ENCODE results near the gene WEE2. TPM values are rescaled to one million over a fixed set of nuclear protein-coding genes. Genes with fewer than 3 reads are reported as not detected.

The WEE2 gene
- total RNA-seq, 1 experiment from 2014 or later: not detected

DNA sequence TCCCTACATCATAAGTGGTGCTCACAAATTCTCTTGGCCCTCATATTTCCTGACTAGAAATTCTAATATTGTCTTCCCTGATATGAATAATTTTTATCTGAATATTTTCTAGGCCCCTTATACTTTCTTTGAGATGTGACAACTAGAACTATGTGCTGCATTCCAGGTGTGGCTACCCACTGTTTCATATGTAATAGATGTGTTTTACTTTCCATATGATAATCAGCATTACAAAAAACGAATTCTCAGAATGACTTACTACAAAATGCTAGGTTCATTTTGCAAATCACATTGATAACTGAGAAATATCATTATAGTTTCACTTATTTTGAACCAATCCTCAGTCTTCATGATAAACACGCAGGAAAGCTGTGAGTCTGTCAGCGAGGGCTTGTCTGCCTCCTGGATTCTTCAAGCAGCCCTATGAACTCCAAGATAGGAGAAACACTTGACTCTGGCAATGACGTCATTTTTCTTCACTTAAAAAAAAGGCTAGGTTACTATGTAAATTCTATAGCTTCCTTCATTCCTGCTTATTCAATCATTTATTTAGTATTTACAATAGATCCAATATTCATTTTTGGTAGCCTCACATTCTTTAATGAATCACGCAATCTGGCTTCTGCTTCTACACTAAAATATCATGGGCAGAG is 4.6 kb downstream of the WEE2 start:
- H3K27ac ChIP-seq (ENCODE audit: low read length): no peak overlapping the region
- no peaks in the 10 kb centered on the region for H3K9me3 ChIP-seq (ENCODE audit: control insufficient read depth, insufficient read depth, low read depth, low read length)
- in situ Hi-C loops (cut with HindIII; ENCODE audit: low pct_unique_long_range_greater_than_20kb, low sequenced_read_pairs) (no loop called here), intact Hi-C loops (cut with micrococcal nuclease; ENCODE audit: unreplicated experiment) (no loop called here)
- POLR2A ChIA-PET: no interaction called here
- H3K4me3 ChIP-seq (ENCODE audit: low read depth in 2 of 2, low read length in 2 of 2): no peak overlapping the region
- H3K4me1 ChIP-seq (ENCODE audit: control insufficient read depth, insufficient read depth, low read length): no peaks in the 10 kb centered on the region
- peaks cover 11% of the 10 kb centered on the region; the same call in 1 of the 2 replicates for H3K27me3 ChIP-seq (ENCODE audit: control insufficient read depth, insufficient read depth, low read length)
- CTCF ChIA-PET: no interaction called here
- TF ChIP-seq POLR2AphosphoS5 (IDR thresholded peaks at IDR 0.05; ENCODE audit: low read depth, low read length): no peak
- no peak for TF ChIP-seq TCF7L2 (IDR thresholded peaks at IDR 0.05; ENCODE audit: low read depth, low read length)
- TF ChIP-seq SIN3A (IDR thresholded peaks at IDR 0.05; ENCODE audit: borderline replicate concordance, insufficient read depth, low read depth, low read length): no peak
- no peak for TF ChIP-seq REST (IDR thresholded peaks at IDR 0.05; ENCODE audit: insufficient read depth in 1 of 2, low read depth in 2 of 2, low read length in 1 of 2)
- TF ChIP-seq CTCF (IDR thresholded peaks at IDR 0.05): no peak
- no TSS peak for BruUV-seq (replicated peaks)
- no peaks in the 10 kb centered on the region for H3K36me3 ChIP-seq (ENCODE audit: control insufficient read depth, insufficient read depth, low read length)
- DNase-seq (ENCODE audit: low read depth, low spot score) (no peak), ATAC-seq (no peak)

GRCh38 chr7:141713890-141714289 is 5.7 kb downstream of the WEE2 start:
- in situ Hi-C loops (cut with HindIII; ENCODE audit: low pct_unique_long_range_greater_than_20kb, low sequenced_read_pairs): no loop called here
- CTCF ChIA-PET: no interaction called here

More at GRCh38 chr7:141713890-141714289, 5.7 kb downstream of the WEE2 start:
- H3K27me3 ChIP-seq (ENCODE audit: control insufficient read depth, insufficient read depth, low read length): peaks cover 11% of the 10 kb centered on the region; the same call in 1 of the 2 replicates
- ATAC-seq: no peak
- no peak for DNase-seq (ENCODE audit: low read depth, low spot score)
- H3K4me3 ChIP-seq (ENCODE audit: low read depth in 2 of 2, low read length in 2 of 2): no peak overlapping the region
- no peak overlapping the region for H3K27ac ChIP-seq (ENCODE audit: low read length)
- POLR2A ChIA-PET: no interaction called here
- H3K9me3 ChIP-seq (ENCODE audit: control insufficient read depth, insufficient read depth, low read depth, low read length): no peaks in the 10 kb centered on the region
- BruUV-seq (replicated peaks): no TSS peak
- TF ChIP-seq SIN3A (IDR thresholded peaks at IDR 0.05; ENCODE audit: borderline replicate concordance, insufficient read depth, low read depth, low read length) (no peak), CTCF (IDR thresholded peaks at IDR 0.05) (no peak), REST (IDR thresholded peaks at IDR 0.05; ENCODE audit: insufficient read depth in 1 of 2, low read depth in 2 of 2, low read length in 1 of 2) (no peak), TCF7L2 (IDR thresholded peaks at IDR 0.05; ENCODE audit: low read depth, low read length) (no peak), POLR2AphosphoS5 (IDR thresholded peaks at IDR 0.05; ENCODE audit: low read depth, low read length) (no peak)
- intact Hi-C loops (cut with micrococcal nuclease; ENCODE audit: unreplicated experiment): no loop called here
- no peaks in the 10 kb centered on the region for H3K36me3 ChIP-seq (ENCODE audit: control insufficient read depth, insufficient read depth, low read length)
- H3K4me1 ChIP-seq (ENCODE audit: control insufficient read depth, insufficient read depth, low read length): no peaks in the 10 kb centered on the region
